Activated effector memory CD4-positive, alpha-beta T cell treated with anti-CD3 and anti-CD28 coated beads, Interleukin-2, amount 50 U/mL, for 16 hours (primary cell): ENCODE results near the gene SRGAP2C.
"Not testable (repeated sequence)": the region's sequence is repeated elsewhere in the genome, so short reads cannot be mapped to it uniquely, and the experiment has no call there.

Source experiments
- DNase-seq: peaks from one replicate; pipeline ENCODE4 v3.0.0-alpha.2; 2020

SRGAP2C gene

GRCh38 chr1:121230636-121231035 lies 45.9 kb downstream of the SRGAP2C start:
- not testable (repeated sequence) for DNase-seq

DNA sequence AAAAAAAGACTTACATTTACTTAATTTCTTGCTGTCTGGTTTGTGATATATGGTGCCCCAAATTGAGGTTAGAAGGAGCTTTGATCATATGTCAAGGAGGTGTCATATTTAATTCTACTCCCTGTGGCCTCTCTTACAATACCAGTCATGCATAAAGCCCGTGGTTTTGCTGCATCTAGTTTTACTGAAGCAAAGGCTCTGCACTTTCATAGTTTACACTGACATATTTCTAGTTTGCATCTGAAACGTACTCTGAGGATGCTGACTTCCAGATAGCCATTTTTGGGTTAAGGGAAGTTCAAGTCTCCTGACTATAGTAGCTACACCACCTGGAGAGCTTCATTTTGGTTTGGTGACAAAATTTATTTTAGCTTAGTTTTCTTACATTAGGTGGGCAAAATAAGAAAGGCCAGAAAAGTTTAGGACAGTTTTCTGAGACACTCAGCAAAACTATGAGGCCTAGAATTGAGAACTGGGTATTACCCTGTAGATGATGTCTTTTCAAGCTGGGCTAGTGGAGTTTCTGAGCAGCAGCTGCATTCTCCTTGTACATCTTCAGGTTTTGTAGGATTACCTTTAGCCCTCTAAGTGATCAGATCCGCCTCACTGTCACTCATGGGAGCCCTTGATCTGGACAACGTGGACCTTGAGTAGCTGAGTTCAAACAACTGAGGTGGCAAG lies 47.8 kb downstream of the SRGAP2C start:
- DNase-seq: not testable (repeated sequence)

GRCh38 chr1:121234090-121234759 lies 49.5 kb downstream of the SRGAP2C start:
- not testable (repeated sequence) for DNase-seq

DNA sequence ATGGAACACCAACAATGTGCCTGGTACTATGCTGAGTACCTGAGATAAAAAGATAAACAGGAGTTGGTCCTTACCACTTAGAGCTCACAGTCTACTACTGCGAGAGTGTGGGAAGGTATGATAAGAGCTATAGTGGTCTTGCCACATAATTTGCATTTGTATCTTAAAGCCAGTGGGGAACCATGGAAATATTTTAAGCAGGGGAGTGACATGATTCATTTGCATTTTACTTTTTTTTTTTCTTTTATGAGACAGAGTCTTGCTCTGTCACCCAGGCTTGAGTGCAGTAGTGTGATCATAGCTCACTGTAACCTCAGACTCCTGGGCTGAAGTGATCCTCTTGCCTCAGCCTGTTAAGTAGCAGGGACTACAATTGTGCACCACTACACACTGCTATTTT lies 53.6 kb downstream of the SRGAP2C start:
- DNase-seq: not testable (repeated sequence)

DNA sequence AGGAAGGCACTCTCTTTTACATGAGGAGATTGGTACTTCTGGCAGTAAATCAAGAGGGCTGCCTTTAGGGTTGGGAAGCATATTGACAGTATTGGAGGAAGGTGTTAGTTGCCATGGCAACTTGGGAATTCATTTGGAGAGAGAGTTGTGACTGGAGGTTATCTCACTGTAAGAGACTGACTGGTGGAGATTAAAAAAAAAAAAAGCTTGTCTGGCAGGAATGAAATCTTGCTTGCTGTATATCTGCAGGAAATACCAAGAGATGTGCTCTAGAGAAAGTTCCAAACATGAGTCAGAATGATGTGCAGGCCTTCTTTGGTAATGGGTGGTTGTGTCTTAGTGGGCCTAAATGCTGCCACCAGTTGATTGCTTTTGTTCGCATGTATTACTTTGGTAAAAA lies 59.1 kb downstream of the SRGAP2C start:
- not testable (repeated sequence) for DNase-seq

GRCh38 chr1:121246399-121246798 lies 61.6 kb downstream of the SRGAP2C start:
- not testable (repeated sequence) for DNase-seq

- DNase-seq: not testable (repeated sequence)
These were observed 67.9 kb downstream of the SRGAP2C start for GRCh38 chr1:121252656-121253055.

DNA sequence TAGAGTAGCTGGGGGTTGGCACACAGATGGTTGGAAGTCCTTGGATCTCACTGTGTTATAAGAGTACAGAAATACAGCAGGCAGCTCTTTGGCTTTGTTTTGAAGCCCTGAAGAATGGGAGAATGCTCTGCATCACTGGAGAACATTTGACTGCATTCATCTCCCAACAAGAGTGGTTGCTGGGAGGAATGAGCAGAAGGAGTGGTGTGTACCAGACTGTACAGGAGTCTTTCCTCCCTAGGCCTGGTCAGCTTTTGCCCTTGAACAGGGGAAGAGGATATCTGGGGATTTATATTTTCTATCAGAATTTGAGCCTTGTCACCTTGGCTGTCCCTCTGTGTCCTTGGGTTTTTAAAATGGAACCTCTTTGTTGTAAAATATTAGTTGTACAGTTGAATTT lies 69.8 kb downstream of the SRGAP2C start:
- not testable (repeated sequence) for DNase-seq

DNA sequence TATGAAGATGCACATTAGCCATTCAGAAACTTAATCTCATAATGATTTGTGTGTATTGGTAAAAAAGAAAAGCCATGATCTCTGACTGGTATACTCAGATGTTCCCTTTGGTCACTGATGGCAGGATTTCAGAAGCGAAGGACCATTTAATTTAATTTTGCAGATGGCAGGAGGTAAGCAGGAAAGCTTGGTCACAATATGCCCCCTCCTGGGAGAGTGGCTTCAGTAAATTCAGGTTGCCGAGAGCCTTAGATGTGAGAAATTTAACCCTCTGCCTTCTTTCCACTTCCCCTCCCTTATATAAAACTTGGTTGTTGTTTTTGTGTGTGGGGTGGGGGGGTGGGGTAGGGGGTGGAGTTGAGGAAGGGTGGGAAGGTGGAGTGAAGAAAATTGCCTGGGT lies 72.9 kb downstream of the SRGAP2C start:
- DNase-seq: not testable (repeated sequence)

- DNase-seq: not testable (repeated sequence)
These were observed 73.4 kb downstream of the SRGAP2C start for GRCh38 chr1:121258134-121258533.

- DNase-seq: not testable (repeated sequence)
These were observed 75.4 kb downstream of the SRGAP2C start for GRCh38 chr1:121260205-121260604.

GRCh38 chr1:121262163-121262562 lies 77.4 kb downstream of the SRGAP2C start:
- not testable (repeated sequence) for DNase-seq

DNA sequence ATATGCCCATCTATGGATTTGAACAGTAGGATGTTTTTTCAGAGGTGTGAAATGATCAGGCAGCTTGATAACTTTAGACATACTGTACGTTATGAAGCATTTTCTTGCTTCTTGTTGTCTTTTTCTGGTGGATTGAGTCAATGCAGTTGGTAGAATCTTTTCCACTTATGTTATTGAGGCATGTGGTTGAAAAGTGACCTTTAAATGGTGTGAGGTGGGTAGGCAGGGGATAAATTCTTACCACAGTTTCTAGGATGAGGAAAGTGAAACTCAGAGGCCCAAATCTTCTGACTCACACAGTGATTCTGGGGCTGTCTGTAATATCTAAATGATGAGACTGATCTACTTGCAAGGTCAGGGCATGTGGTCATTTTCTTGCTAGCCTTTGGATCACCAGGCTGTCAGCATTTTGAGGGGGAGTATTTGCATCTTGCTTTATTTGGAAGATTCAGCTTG lies 79.0 kb downstream of the SRGAP2C start:
- not testable (repeated sequence) for DNase-seq

DNA sequence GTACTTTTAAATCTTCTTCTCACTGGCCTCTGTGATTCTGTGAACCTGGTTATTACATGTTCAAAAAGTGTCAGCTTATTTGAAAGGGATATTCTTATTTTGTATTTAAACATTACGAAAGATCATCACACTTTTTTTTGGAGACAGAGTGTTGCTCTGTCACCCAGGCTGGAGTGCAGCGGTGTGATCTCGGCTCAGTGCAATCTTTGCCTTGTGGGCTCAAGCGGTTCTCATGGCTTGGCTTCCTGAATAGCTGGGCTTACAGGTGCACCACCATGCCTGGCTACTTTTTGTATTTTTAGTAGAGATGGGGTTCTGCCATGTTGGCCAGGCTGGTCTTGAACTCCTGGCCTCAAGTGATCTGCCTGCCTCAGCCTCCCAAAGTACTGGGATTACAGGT lies 82.3 kb downstream of the SRGAP2C start:
- not testable (repeated sequence) for DNase-seq

- DNase-seq: not testable (repeated sequence)
These were observed 84.5 kb downstream of the SRGAP2C start for GRCh38 chr1:121269309-121269708.

DNA sequence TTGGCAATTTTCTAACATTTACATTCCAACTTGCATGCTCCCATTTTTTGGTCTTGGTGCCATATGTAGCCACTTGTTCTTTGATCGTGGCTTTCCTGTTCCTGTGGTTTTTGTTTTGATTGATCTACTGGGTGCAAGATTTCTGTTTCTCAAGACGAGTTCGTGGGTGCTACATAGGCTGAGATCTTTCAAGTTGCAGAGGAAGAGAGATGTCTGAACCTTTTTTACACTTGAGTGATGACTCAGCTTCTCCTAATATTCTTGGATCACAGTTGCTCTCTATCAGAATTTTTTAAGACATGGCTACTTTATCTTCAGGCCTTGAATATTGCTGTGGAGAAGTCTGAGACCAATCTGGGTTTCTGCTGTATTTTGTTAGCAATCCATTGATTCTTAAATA lies 85.2 kb downstream of the SRGAP2C start:
- not testable (repeated sequence) for DNase-seq

- not testable (repeated sequence) for DNase-seq
These were observed 86.5 kb downstream of the SRGAP2C start for GRCh38 chr1:121271143-121271715.

DNA sequence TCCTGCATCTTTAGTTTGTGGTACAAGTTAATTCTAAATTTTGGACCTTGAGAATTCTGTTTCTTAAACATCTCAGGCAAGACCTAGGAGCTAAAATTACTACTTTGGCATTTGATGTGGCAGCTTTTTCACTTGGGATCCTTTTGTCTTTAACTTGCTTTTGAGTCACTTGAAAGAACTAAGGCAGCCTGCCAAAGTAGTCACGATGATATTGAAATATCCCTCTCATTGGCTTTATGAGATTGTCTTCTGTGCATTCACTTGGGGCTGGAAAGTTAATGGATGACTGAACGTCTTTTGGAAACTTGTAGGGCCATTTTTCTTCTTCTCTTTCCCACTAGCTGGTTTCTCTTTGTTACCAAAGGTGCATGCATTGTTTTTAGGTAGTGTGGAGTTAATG lies 90.7 kb downstream of the SRGAP2C start:
- not testable (repeated sequence) for DNase-seq

DNA sequence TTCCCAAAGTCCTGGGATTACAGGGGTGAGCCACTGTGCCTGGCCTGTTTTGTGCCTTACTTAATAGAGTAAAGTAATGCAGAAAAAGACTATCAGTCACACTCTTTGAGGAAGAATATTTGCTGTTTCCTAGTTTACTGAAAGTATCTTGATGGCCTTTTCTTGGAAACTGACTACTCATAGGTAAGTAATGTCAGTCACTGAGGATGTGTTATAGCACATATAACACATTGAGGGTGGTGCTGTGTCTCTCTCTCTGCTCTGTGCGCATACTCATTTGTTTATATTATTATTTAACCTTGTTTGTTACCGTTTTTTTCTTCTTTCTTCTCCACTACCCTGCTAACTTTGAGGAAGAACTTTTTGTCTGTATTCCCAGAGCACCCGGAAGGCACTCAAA lies 93.4 kb downstream of the SRGAP2C start:
- DNase-seq: not testable (repeated sequence)

GRCh38 chr1:121278777-121279547 lies 94.2 kb downstream of the SRGAP2C start:
- DNase-seq: not testable (repeated sequence)

DNA sequence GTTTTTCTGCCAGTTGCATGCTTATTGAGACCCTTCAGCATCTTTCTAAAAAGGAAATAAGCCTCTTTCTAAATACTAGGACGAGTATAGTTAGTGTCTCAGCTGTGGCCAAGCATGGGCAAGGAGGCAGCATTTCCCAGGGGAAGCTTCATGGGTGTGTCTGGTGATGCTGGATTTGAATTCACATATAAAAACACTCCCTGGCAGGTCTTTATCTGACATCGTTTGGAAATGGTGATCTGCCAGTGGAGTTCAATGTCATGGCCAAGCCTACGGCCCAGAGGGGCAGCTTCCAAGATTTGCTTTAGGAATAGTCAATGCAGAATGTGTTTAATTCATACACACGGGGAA lies 94.7 kb downstream of the SRGAP2C start:
- not testable (repeated sequence) for DNase-seq

- not testable (repeated sequence) for DNase-seq
These were observed 96.0 kb downstream of the SRGAP2C start for GRCh38 chr1:121280699-121281317.

- DNase-seq: not testable (repeated sequence)
These were observed 96.7 kb downstream of the SRGAP2C start for GRCh38 chr1:121281480-121281879.
